Measurements from ENCODE around the gene SLCO2B1. TPM values are rescaled to one million over a fixed set of nuclear protein-coding genes. Genes with fewer than 3 reads are reported as not detected.

Gene SLCO2B1
- total and polyA plus RNA-seq, 2 of the 8 experiments (the other 6 are each of a cell fraction or from before 2014, with no cell fraction given) = 0.03 TPM; not detected in 1

DNA sequence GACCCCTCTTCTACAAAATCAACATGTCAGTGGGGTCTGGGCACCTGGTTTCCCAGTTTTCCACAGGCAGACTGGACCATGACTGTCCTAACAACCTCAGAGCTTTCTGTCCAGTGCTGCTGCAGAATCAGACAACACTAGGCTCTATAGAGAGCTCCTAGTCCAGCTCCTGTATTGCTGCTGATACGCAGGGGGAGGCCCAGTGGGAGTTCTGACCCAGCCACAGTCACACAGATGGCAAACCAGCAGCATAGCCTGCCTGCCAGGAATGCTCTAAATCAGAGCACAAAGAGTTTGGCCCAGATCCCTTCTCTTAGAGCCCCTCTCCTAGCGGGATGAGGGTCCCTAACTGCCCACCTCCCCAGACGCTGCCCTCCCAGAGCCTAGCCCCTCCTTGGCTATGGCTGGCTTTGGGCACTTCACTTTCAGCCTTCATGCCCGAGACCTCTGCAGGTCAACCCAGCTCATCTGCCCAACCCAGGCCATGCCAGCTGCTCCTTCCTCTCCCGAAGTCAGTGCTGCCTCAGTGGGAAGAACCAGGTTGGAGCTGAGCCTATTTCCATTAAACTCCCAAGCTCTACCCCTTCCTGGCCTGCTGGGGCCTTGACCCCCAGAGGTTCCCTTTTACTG is 15.8 kb upstream of the SLCO2B1 start:
- Histone ChIP-seq H3K9ac (replicated peaks in 1 of 4; ENCODE audit: extremely low read depth in 1 of 4, low read depth in 3 of 4, low read length in 3 of 4) (no peak overlapping the region), H2BK5ac (ENCODE audit: low read depth, low read length) (no peak overlapping the region), H3K27ac (ENCODE audit: low read depth, low read length) (no peak overlapping the region), H2BK120ac (replicated peaks; ENCODE audit: low read depth, low read length) (no peak overlapping the region), H4K91ac (replicated peaks; ENCODE audit: insufficient read length, low read length) (no peak overlapping the region), H4K5ac (ENCODE audit: insufficient read length, low read depth, low read length) (no peak overlapping the region), H3K4ac (replicated peaks; ENCODE audit: insufficient read length, low read depth, low read length) (no peak overlapping the region), H3K56ac (replicated peaks; ENCODE audit: insufficient read length, low read depth, low read length) (no peak overlapping the region), H3K9me3 (ENCODE audit: insufficient read depth in 2 of 2, low read depth in 1 of 2, low read length in 1 of 2) (peaks cover 0 to 2% of the 10 kb centered on the region in 2 experiments; a peak in 1 of 4 replicates), H3K79me1 (ENCODE audit: low read depth, low read length) (no peaks in the 10 kb centered on the region), H3K79me2 (ENCODE audit: control insufficient read depth in 1 of 2, insufficient read depth in 2 of 2, low read length in 2 of 2) (no peaks in the 10 kb centered on the region), H2BK15ac (ENCODE audit: low read length) (no peak overlapping the region), H4K8ac (ENCODE audit: extremely low read depth, insufficient read depth, low read length) (no peak overlapping the region), H3K4me2 (ENCODE audit: insufficient read depth in 1 of 2, low read depth in 2 of 2, low read length in 2 of 2) (no peak overlapping the region), H2AFZ (ENCODE audit: low read length) (no peak overlapping the region), H3K4me1 (replicated peaks in 1 of 4; ENCODE audit: control insufficient read depth in 3 of 4, insufficient read depth in 4 of 4, low read length in 3 of 4) (peaks cover 0 to 5% (median 0%) of the 10 kb centered on the region in 4 experiments; a peak in 1 of 7 replicates), H2AK5ac (ENCODE audit: low read depth, low read length) (no peak overlapping the region), H3K23me2 (ENCODE audit: low read depth, low read length) (no peaks in the 10 kb centered on the region), H4K20me1 (replicated peaks in 1 of 2; ENCODE audit: control insufficient read depth in 1 of 2, insufficient read depth in 2 of 2, low read length in 2 of 2) (peaks cover 0 to 2% of the 10 kb centered on the region in 2 experiments), H3K36me3 (ENCODE audit: control insufficient read depth in 2 of 4, insufficient read depth in 4 of 4, low read length in 3 of 4) (no peaks in the 10 kb centered on the region), H3K14ac (ENCODE audit: insufficient read length) (no peak overlapping the region), H2BK20ac (ENCODE audit: low read length) (no peak overlapping the region), H3K18ac (ENCODE audit: extremely low read depth, low read length) (no peak overlapping the region), H2BK12ac (ENCODE audit: low read depth, low read length) (no peak overlapping the region), H3K23ac (ENCODE audit: insufficient read length) (no peak overlapping the region), H3K27me3 (replicated peaks in 1 of 4; ENCODE audit: control insufficient read depth in 3 of 4, extremely low read depth in 1 of 4, insufficient read depth in 3 of 4, low read length in 3 of 4) (no peaks in the 10 kb centered on the region), H3K4me3 (ENCODE audit: extremely low read depth in 1 of 4, insufficient read depth in 2 of 4, low read depth in 3 of 4, low read length in 4 of 4) (no peak overlapping the region)
- no peak for FAIRE-seq
- no peak for DNase-seq (ENCODE audit: low read depth in 1 of 2, low spot score in 2 of 2)
- 77% methylated on average over 5 of the region's 5 CpGs; no CpG with 5 or more reads in 1 of the 2 experiments for WGBS, 2 experiments (ENCODE audit: extremely low coverage in 1 of 2, insufficient coverage in 1 of 2, insufficient read length in 1 of 2, insufficient replicate concordance in 2 of 2, low coverage in 1 of 2, low lambda C conversion rate in 2 of 2, missing lambda C conversion rate in 1 of 2)
- CTCF ChIA-PET (ENCODE audit: partially characterized antibody) = interaction anchor here (0.9 to 29.8 kb wide), 9 partner anchors 7 to 113 kb away, joined by 3 to 952 read pairs (median 4); partner anchors contain the start of gene TPBGL
- POLR2A ChIA-PET (ENCODE audit: partially characterized antibody) = no interaction called here
- TF ChIP-seq KDM1A (IDR thresholded peaks at IDR 0.05; ENCODE audit: borderline replicate concordance, low read length) (no peak), ATF3 (IDR thresholded peaks at IDR 0.05; ENCODE audit: insufficient read depth, low read depth, low read length) (no peak), RAD21 (IDR thresholded peaks at IDR 0.05 in 1 of 2, conservative IDR thresholded peaks at IDR 0.05 in 1 of 2; ENCODE audit: low read depth in 2 of 2, low read length in 2 of 2) (no peak), SP1 (IDR thresholded peaks at IDR 0.05; ENCODE audit: low read depth, low read length) (no peak), YY1 (IDR thresholded peaks at IDR 0.05; ENCODE audit: low read depth, low read length) (no peak), CBX8 (IDR thresholded peaks at IDR 0.05; ENCODE audit: borderline replicate concordance, low read depth, low read length) (no peak), BCL11A (IDR thresholded peaks at IDR 0.05; ENCODE audit: low read depth in 2 of 2, low read length in 2 of 2) (no peak), EP300 (IDR thresholded peaks at IDR 0.05; ENCODE audit: borderline replicate concordance in 1 of 2, low read depth in 2 of 2, low read length in 2 of 2) (no peak), POLR2A (IDR thresholded peaks at IDR 0.05; ENCODE audit: control extremely low read depth in 1 of 2, low read depth in 2 of 2, low read length in 2 of 2) (no peak), NRF1 (IDR thresholded peaks at IDR 0.05; ENCODE audit: low read depth, low read length) (no peak), HDAC6 (IDR thresholded peaks at IDR 0.05; ENCODE audit: low read depth, low read length) (no peak), JUND (IDR thresholded peaks at IDR 0.05; ENCODE audit: low read length) (no peak), CHD2 (IDR thresholded peaks at IDR 0.05; ENCODE audit: low read length) (no peak)

Measured in H1 (cell line).